ENCODE results near the gene PUS10.

DNA sequence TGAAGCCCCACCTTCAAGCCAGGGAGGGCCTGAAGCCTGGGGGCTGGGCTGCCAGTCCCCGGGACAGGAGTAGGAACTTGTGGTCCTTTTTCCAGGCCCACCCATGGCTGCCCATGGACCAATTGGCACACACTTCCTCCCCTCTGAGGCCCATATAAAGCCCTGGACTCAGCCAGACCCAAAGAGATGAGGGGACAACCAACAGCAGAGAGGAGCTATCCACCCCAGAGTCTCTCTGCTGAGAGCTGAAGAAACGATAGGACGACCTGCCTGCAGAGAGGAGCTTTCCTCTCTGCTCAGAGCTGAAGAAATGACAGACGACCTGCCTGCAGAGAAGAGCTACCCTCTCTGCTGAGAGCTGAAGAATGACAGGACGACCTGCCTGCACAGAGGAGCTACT is 44.4 kb downstream of the PUS10 start:
- TF ChIP-seq, protein P1, sequence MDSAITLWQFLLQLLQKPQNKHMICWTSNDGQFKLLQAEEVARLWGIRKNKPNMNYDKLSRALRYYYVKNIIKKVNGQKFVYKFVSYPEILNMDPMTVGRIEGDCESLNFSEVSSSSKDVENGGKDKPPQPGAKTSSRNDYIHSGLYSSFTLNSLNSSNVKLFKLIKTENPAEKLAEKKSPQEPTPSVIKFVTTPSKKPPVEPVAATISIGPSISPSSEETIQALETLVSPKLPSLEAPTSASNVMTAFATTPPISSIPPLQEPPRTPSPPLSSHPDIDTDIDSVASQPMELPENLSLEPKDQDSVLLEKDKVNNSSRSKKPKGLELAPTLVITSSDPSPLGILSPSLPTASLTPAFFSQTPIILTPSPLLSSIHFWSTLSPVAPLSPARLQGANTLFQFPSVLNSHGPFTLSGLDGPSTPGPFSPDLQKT (CRISPR knock-in tag; IDR thresholded peaks at IDR 0.05; ENCODE audit: borderline replicate concordance) = no peak
- TF ChIP-seq MXI1 (IDR thresholded peaks at IDR 0.05; ENCODE audit: borderline replicate concordance, low read depth, low read length) (no peak), KLF16 (CRISPR knock-in tag; IDR thresholded peaks at IDR 0.05) (no peak), CTCF (CRISPR knock-in tag; IDR thresholded peaks at IDR 0.05) (no peak), EP300 (IDR thresholded peaks at IDR 0.05; ENCODE audit: low read depth in 2 of 2, low read length in 2 of 2) (no peak), EP300 (CRISPR knock-in tag; IDR thresholded peaks at IDR 0.05; ENCODE audit: borderline replicate concordance) (no peak), MAFK (conservative IDR thresholded peaks at IDR 0.05 in 1 of 2, IDR thresholded peaks at IDR 0.05 in 1 of 2; ENCODE audit: low read length in 2 of 2) (no peak), TFE3 (CRISPR knock-in tag; IDR thresholded peaks at IDR 0.05) (no peak)

All from HepG2 (cell line).